Activated T-helper 1 cell treated with anti-CD3 and anti-CD28 coated beads, Interleukin-2, amount 50 U/mL, for 16 hours (primary cell): ENCODE results near the gene CCDC61.

Experiments used
- DNase-seq, 2 donors: peaks; one replicate each; pipeline ENCODE4 v3.0.0-alpha.2; 2020; ENCODE audit warnings: low read depth in 1 of 2, low spot score in 1 of 2

Gene CCDC61

DNA sequence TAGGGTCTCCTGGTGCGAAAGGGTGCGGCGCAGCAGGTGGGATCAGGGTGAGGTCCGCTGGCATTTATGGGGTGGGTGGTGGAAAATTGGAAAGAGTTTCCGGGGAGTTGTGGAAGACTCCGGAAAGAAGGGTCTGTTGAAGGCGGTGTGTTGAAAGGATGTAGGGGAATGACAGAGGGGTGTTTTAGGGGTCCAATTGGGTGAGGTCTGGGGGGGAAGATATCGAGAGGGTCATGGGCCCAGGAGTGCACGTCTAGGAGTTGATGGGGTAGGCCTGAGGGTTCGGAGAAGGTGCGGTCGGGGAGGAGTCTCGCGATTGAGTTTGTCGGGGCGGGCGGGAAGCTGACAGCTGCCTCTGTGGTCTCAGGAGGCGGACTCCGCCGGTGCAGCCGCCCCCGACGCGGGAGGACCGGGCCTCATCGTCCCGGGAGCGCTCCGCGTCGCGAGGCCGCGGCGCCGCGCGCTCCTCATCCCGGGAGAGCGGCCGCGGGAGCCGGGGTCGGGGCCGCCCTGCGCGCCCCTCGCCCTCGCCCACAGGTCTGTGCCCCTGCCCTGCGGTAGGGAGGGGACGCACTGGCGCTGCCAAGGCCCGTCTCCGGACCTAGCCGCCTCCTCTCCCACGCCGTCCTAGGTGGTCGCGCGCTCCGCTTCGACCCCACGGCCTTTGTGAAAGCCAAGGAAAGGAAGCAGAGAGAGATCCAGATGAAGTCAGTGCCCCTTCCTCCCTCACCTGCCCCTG, 20.6 kb downstream of the CCDC61 start:
- no peak for DNase-seq

DNA sequence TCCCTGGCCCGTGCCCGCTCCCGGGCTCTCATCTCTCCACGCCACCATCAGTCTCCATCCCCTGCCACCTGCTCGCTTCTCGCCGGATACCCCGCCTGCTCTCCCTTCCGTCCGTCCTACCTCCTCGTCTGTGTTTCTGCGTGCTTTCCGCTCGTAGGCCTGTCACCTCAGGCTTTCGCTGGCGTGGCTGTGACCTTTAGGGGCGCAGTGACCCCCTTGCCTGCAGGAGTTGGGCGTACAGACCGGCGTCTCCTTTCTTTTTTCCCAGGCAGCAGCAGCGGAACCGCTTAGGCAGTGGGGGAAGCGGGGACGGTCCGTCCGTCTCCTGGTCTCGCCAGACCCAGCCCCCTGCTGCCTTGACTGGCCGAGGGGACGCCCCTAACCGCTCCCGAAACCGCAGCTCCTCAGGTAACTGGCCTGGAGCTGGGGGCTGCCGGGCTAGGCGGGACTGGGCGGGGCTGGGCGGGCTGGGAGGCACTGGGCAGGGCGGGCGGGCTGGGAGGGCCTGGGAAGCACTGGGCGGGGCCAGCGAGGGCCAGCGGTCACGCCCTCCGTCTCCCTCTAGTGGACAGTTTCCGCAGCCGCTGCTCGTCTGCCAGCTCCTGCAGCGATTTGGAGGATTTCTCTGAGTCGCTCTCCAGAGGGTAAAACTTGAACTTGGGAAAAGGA, 21.3 kb downstream of the CCDC61 start:
- peak; percentile 70 for DNase-seq

- DNase-seq: no peak
Measured at GRCh38 chr19:46017095-46017429, 21.8 kb downstream of the CCDC61 start.

GRCh38 chr19:46017874-46018675, 22.8 kb downstream of the CCDC61 start:
- DNase-seq: no peak

DNA sequence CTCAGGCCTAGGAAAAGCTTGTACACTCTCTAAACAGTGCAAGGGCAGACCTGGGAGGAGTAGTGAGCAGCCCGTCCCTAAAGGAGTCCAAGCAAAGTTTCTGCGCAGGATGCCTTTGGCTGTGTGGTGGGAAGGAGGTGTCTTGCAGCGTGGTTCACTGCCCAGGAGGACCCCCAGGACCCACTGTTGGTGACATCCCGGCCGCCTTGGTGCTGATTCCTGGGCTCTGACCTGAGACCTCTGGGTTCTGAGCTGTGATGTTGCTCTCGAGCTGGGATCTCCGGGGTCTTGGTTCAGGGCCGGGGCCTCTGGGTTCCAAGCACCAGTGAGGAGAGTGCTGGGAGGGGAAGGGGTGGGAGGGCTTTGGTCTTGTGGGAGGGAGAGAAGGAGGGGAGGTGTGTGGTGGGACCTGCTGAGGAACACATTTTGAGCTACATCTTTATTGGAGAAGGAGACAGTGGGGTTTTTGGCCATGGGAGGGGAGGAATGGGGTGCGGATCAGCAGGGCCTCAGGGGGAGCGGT, 23.5 kb downstream of the CCDC61 start:
- no peak for DNase-seq

- no peak for DNase-seq
Measured at GRCh38 chr19:46019270-46019669, 24.0 kb downstream of the CCDC61 start.

DNA sequence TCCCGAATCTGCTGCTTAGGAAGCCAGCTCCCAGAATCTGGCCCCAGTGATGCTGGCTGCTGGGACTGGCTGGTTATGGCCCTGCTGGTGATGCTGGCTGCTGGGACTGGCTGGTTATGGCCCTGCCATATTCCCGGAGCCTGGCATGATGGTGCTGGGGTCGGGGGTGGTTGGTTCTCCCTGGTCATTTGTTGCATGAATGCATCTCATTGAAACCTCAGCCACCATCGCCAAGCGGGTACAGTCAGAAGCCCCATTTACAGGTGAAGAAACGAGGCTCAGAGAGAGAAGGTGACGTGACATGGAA, 25.5 kb downstream of the CCDC61 start:
- no peak for DNase-seq

DNA sequence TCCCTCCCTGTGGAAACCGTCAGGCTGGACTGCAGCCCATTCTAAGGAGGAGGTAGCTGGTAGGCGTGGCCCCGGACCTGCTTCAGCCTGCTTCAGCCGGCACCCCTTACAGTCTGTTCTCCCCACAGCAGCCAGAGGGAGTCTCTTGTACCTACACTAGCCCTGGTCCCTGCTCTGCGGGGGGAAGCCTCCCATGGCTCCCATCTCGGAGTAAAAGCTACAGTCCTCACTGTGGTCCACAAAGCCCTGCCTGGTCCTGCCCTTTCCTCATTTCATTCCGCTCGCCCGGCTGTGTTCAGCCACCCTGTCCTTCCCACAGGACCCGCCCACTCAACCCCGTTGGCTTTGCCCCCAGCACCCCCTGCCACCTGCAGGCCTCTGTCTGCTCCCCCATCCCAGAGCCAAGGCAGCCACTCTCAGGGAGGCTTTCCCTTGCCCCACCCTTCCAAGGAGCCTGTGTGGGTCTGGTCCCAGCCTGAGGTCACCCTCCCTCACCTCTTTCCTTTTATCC, 26.3 kb downstream of the CCDC61 start:
- no peak for DNase-seq

DNA sequence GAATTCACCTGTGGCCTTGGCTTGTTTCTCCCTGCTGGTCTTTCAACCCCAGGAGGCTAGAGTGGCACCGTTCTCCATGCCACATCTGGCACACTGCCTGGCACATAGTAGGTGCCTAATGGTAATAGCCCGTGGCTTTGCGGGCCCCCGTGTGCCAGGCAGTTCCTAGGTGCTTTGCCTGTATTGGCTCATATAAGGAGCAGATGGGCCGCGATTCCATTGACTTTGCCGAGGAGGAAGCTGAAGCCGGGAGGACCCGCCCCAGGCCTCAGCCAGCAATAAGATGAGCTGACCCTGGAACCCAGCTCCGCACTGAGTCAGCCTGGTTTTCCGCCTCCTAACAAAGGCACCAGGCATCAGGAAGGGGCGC, 26.8 kb downstream of the CCDC61 start:
- no peak for DNase-seq

DNA sequence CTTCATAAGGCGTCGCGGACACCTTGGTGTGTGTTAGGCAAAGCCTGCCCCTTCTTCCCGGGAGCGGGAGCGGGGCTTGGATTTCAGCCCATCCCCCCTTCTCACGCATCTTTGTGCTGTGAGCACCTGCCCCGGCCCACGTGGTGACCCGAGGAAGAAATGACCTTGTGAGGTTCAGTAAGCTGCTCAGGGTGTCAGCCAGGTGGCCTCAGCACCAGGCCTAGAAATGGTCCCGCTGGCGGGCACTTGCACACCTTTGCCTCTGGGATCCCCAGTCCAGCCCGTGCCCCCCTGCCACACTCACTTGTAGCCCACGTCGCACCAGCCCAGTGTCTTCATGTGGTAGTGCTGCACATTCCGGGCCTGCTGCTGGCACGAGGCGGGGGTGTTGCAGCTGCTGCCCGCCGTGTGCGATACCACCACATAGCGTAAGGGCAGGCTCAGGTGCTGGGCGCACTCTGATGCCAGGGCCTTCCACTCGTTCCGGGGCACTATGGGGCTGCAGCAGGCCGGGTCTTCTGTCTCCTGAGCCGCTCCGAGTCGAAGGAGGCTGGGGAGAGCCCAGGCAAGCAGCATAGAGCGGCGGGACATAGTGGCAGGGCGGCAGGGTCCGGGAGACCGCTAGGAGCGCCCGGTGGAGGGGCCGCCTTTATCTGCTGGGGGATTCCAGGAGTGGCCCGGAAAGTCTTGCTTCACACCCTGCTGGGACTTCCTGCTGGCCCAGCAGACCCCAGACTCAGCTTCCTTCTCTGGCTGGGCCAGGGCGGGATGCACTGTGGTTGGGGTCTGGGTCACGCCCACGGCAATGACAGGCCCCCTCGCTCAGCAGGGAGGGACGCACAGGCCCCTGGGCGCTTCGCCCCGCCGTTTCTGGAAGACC, 27.4 kb downstream of the CCDC61 start, which contains the start of gene PGLYRP1:
Gene PGLYRP1, minus strand, starts transcription at position 623 of the 880 bp plus-strand sequence. Its CDS starts 32 bp downstream, at position 591.
- DNase-seq: no peak

GRCh38 chr19:46023311-46023779, 28.1 kb downstream of the CCDC61 start:
- DNase-seq: no peak

DNA sequence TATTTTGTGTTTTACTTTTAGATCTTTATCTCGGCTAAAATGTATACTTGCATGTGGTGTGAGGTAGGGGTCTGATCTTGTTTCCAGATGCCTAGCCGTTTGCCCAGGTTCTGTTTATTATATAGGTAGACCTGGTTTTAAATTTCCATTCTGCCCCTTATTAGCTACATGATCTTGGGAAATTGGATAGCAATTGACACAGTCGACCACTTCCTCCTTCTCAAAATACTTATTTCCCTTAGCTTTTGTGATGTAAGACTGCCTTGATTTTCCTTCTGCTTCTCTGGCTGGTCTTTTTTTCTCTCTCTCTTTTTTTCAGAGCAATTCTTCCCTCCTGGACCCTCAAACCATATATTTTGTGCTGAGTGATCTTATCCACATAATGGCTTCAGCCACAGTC, 30.6 kb downstream of the CCDC61 start:
- DNase-seq: no peak

- DNase-seq: no peak
Measured at GRCh38 chr19:46030812-46031550, 35.7 kb downstream of the CCDC61 start.

DNA sequence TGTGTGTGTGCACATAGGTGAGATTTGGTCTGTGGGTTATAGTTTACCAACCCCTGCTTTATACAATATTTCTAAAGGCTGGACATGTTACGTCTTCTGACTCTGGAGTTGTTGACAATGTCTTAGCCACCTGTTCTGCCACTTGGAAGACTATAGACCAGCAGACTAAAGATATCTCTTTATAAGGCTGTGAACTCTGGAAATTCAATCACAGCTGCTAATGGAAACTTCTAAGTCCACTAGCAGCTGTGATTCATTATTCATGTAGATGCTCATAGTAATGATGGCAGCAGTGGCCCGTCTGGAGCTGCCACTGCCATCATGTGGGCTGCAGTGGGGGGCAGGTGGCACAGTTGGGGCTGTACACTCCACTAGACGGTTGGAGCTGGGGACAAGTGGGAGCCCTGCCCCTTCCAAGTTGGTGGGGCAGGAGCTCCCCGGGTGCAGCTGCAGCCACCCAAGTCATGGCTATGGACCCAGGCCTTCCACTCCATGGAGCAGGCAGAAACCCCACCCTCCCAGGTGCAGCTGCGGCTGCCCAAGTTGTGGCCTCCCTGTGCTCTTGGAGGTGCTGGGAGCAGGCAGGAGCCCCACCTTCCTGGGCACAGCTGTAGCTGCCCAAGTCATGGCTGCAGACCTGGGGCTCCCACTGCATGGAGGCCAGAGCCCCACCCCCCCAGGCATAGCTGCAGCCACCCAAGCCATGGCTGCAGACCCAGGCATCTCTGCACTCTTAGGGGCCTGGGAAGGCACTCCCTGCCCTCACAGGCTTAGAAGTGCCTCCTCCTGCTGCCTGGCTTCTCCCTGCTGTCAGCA, 36.7 kb downstream of the CCDC61 start:
- DNase-seq: no peak

- DNase-seq: no peak
Measured at GRCh38 chr19:46032597-46033025, 37.3 kb downstream of the CCDC61 start.

DNA sequence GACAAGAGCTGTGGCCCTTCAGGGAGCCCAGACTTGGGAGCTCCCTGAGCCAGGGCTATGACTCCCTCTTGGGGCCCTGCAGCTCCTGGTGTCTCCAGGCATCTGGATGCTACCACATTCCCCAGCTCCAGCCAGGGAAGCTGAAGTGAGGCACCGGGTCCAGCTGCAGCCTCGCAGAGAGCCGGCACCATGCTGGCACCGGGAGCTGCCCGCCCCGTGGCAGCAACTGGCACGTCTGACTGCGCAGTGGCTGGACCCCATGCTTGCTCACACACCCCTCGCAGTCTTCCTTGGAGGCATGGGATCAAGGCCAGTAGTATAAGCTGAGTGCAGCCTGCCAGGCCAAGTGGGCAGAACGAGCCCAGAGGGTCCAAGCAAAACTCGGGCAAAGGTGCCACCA, 38.1 kb downstream of the CCDC61 start:
- no peak for DNase-seq

- DNase-seq: no peak
Measured at GRCh38 chr19:46035546-46035945, 40.3 kb downstream of the CCDC61 start.

- no peak for DNase-seq
Measured at GRCh38 chr19:46035986-46036743, 40.9 kb downstream of the CCDC61 start.
